ENCODE measurements around the gene SLC43A1. TPM values are rescaled to one million over a fixed set of nuclear protein-coding genes. Genes with fewer than 3 reads are reported as not detected.

The SLC43A1 gene
- total RNA-seq, 1 donor from 2014 or later: 115 TPM

- DNase-seq (ENCODE audit: low spot score): peak; percentile 99
- ATAC-seq: peak; percentile 74
Observed at GRCh38 chr11:57499413-57499982, 16.0 kb downstream of the SLC43A1 start.

- DNase-seq (ENCODE audit: low spot score) (peak; percentile 87), ATAC-seq (peak; percentile 35)
Observed at GRCh38 chr11:57498540-57498939, 17.0 kb downstream of the SLC43A1 start.

- ATAC-seq (peak; percentile 25), DNase-seq (ENCODE audit: low spot score) (peak; percentile 81)
Observed at GRCh38 chr11:57497303-57498247, 17.9 kb downstream of the SLC43A1 start.

GRCh38 chr11:57496109-57496820, 19.2 kb downstream of the SLC43A1 start:
- DNase-seq (ENCODE audit: low spot score) (peak; percentile 86), ATAC-seq (peak; percentile 6)

GRCh38 chr11:57493507-57494503, 21.7 kb downstream of the SLC43A1 start:
- ATAC-seq: peak; percentile 65
- DNase-seq (ENCODE audit: low spot score): peak; percentile 84

- DNase-seq (ENCODE audit: low spot score) (no peak), ATAC-seq (peak; percentile 15)
Observed at GRCh38 chr11:57491371-57492061, 24.0 kb downstream of the SLC43A1 start.

GRCh38 chr11:57490456-57491248, 24.9 kb downstream of the SLC43A1 start:
- DNase-seq (ENCODE audit: low spot score) (no peak), ATAC-seq (no peak)

- DNase-seq (ENCODE audit: low spot score) (no peak), ATAC-seq (no peak)
Observed at GRCh38 chr11:57487920-57488659, 27.4 kb downstream of the SLC43A1 start.

GRCh38 chr11:57487021-57487778, 28.3 kb downstream of the SLC43A1 start:
- ATAC-seq (no peak), DNase-seq (ENCODE audit: low spot score) (no peak)

GRCh38 chr11:57485217-57485990, 30.1 kb downstream of the SLC43A1 start:
- no peak for ATAC-seq
- DNase-seq (ENCODE audit: low spot score): no peak

- DNase-seq (ENCODE audit: low spot score): no peak
- no peak for ATAC-seq
Observed at GRCh38 chr11:57484141-57484710, 31.3 kb downstream of the SLC43A1 start.

GRCh38 chr11:57483562-57483918, 32.0 kb downstream of the SLC43A1 start:
- ATAC-seq (no peak), DNase-seq (ENCODE audit: low spot score) (no peak)

- ATAC-seq (no peak), DNase-seq (ENCODE audit: low spot score) (no peak)
Observed at GRCh38 chr11:57482782-57483561, 32.5 kb downstream of the SLC43A1 start.

GRCh38 chr11:57481915-57482781, 33.4 kb downstream of the SLC43A1 start:
- DNase-seq (ENCODE audit: low spot score): no peak
- no peak for ATAC-seq

- DNase-seq (ENCODE audit: low spot score): no peak
- no peak for ATAC-seq
Observed at GRCh38 chr11:57481315-57481714, 34.2 kb downstream of the SLC43A1 start.

Measured in left lobe of liver (tissue), 2 donors.